ENCODE results near the gene TTLL13.
"Not testable (repeated sequence)": the region's sequence is repeated elsewhere in the genome, so short reads cannot be mapped to it uniquely, and the experiment has no call there.

DNA sequence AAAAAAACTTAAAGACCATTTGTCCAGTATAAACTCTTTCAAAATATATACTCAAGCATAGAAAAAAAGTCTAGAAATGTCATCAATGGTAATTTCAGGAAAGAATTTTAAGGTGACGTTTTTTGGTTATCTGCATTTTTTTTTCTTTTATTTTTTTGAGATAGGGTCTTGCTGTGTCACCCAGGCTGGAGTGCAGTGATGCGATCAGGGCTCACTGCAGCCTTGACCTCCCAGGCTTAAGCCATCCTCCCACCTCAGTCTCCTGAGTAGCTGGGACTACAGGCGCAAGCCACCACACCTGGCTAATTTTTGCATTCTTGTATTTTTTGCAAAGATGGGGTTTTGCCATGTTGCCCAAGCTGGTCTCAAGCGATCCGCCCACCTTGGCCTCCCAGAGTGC lies 31.4 kb downstream of the TTLL13 start:
- not testable (repeated sequence) for TF ChIP-seq MAFK (IDR thresholded peaks at IDR 0.05; ENCODE audit: low read length); TGIF2 (CRISPR knock-in tag; IDR thresholded peaks at IDR 0.05); ARID3A (IDR thresholded peaks at IDR 0.05; ENCODE audit: borderline replicate concordance, low read depth, low read length); SNIP1 (IDR thresholded peaks at IDR 0.05; ENCODE audit: low read depth); ZNF324 (CRISPR knock-in tag; IDR thresholded peaks at IDR 0.05); SMARCB1 (IDR thresholded peaks at IDR 0.05; ENCODE audit: insufficient read length, low read depth); SAFB (IDR thresholded peaks at IDR 0.05; ENCODE audit: borderline replicate concordance, low read depth, low read length); TCF7L2 (IDR thresholded peaks at IDR 0.05; ENCODE audit: low read depth, low read length); MYNN (IDR thresholded peaks at IDR 0.05); MYNN (CRISPR knock-in tag; IDR thresholded peaks at IDR 0.05)
- TF ChIP-seq, protein P1, sequence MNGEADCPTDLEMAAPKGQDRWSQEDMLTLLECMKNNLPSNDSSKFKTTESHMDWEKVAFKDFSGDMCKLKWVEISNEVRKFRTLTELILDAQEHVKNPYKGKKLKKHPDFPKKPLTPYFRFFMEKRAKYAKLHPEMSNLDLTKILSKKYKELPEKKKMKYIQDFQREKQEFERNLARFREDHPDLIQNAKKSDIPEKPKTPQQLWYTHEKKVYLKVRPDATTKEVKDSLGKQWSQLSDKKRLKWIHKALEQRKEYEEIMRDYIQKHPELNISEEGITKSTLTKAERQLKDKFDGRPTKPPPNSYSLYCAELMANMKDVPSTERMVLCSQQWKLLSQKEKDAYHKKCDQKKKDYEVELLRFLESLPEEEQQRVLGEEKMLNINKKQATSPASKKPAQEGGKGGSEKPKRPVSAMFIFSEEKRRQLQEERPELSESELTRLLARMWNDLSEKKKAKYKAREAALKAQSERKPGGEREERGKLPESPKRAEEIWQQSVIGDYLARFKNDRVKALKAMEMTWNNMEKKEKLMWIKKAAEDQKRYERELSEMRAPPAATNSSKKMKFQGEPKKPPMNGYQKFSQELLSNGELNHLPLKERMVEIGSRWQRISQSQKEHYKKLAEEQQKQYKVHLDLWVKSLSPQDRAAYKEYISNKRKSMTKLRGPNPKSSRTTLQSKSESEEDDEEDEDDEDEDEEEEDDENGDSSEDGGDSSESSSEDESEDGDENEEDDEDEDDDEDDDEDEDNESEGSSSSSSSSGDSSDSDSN (IDR thresholded peaks at IDR 0.05; ENCODE audit: borderline replicate concordance in 1 of 2, low read depth in 2 of 2, low read length in 2 of 2) = not testable (repeated sequence)

All from K562 (cell line).